SK-N-SH (cell line): ENCODE measurements around the gene SH2B3. TPM values are rescaled to one million over a fixed set of nuclear protein-coding genes. Genes with fewer than 3 reads are reported as not detected.

Experiments used
- CTCF ChIA-PET: fragments of 300-600, 350-600 bp; formaldehyde crosslinking; extraction: SDS; loops from one replicate; lab custom pipeline; 2021; lab: Yijun Ruan, JAX
- POLR2A ChIA-PET: fragments of 350-600 bp; sonication (Branson Sonifier 250); formaldehyde crosslinking; extraction: SDS; loops from one replicate; lab custom pipeline; 2020; ENCODE audit warnings: antibody characterized with exemption, inconsistent platforms; lab: Yijun Ruan, JAX
- DNase-seq: peaks from one replicate; pipeline ENCODE4 v3.0.0; 2012
- H2AFZ ChIP-seq: fragments of 200-600 bp; sonication (generic); 2 replicates; pipeline ENCODE4 v1.8.1; 2016; ENCODE audit warnings: antibody characterized with exemption, mild to moderate bottlenecking, low read depth
- H3F3A ChIP-seq: fragments of 200-600 bp; sonication (generic); replicated peaks from 2 replicates; pipeline ENCODE3; 2016; ENCODE audit warnings: antibody characterized with exemption, mild to moderate bottlenecking; ENCODE audit not compliant: insufficient read depth
- H3K27ac ChIP-seq, 2 experiments: fragments of 200-500 bp in 1 of 2; fragments of 200-600 bp in 1 of 2; sonication (Bioruptor generic) in 1 of 2; sonication (generic), shearing (Covaris generic) in 1 of 2; 2 replicates each; pipeline versions ENCODE4 v1.5.1 to v1.6.1; 2014 to 2016; ENCODE audit warnings: low read depth in 2 of 2, inconsistent platforms in 1 of 2, low read length in 1 of 2, mild to moderate bottlenecking in 1 of 2, mixed read lengths in 1 of 2
- H3K27me3 ChIP-seq: fragments of 200-600 bp; sonication (generic), shearing (Covaris generic); 2 replicates; pipeline ENCODE4 v1.6.1; 2016; ENCODE audit warnings: mixed run types; ENCODE audit not compliant: insufficient read depth
- H3K36me3 ChIP-seq, 2 experiments: fragments of 200-500 bp in 1 of 2; fragments of 200-600 bp in 1 of 2; sonication (Bioruptor generic) in 1 of 2; sonication (generic) in 1 of 2; replicated peaks in 1 of 2; 2 replicates each; pipeline versions ENCODE3 to v1.5.1; 2014 to 2016; ENCODE audit warnings: low read length in 1 of 2, mild to moderate bottlenecking in 1 of 2; ENCODE audit not compliant: insufficient read depth in 2 of 2, control insufficient read depth in 1 of 2
- H3K4me1 ChIP-seq, 2 experiments: fragments of 200-500 bp in 1 of 2; fragments of 200-600 bp in 1 of 2; sonication (Bioruptor generic) in 1 of 2; sonication (generic), shearing (Covaris generic) in 1 of 2; 2 replicates each; pipeline versions ENCODE4 v1.5.1 to v1.6.1; 2014 to 2016; ENCODE audit warnings: low read depth in 1 of 2, low read length in 1 of 2, mixed run types in 1 of 2; ENCODE audit not compliant: insufficient read depth in 2 of 2, control insufficient read depth in 1 of 2
- H3K4me2 ChIP-seq: fragments of 200-600 bp; sonication (generic), shearing (Covaris generic); 2 replicates; pipeline ENCODE4 v1.6.1; 2017; ENCODE audit warnings: mixed run types
- H3K4me3 ChIP-seq, 2 experiments: fragments of 200-500 bp in 1 of 2; fragments of 200-600 bp in 1 of 2; sonication (Bioruptor generic) in 1 of 2; sonication (generic), shearing (Covaris generic) in 1 of 2; 2 replicates each; pipeline versions ENCODE4 v1.5.1 to v1.8.1; 2014 to 2016; ENCODE audit warnings: low read depth in 2 of 2, inconsistent platforms in 1 of 2, low read length in 1 of 2, mild to moderate bottlenecking in 1 of 2, mixed read lengths in 1 of 2, moderate library complexity in 1 of 2
- H3K79me2 ChIP-seq: fragments of 200-600 bp; sonication (generic); 2 replicates; pipeline ENCODE4 v1.8.1; 2017; ENCODE audit warnings: mild to moderate bottlenecking; ENCODE audit not compliant: insufficient read depth
- H3K9ac ChIP-seq: fragments of 200-600 bp; sonication (generic); 2 replicates; pipeline ENCODE4 v1.6.1; 2017; ENCODE audit warnings: mixed run types
- H3K9me2 ChIP-seq: fragments of 200-600 bp; sonication (generic); 2 replicates; pipeline ENCODE4 v1.6.1; 2017; ENCODE audit warnings: mixed run types
- H3K9me3 ChIP-seq: fragments of 200-600 bp; sonication (generic); 2 replicates; pipeline ENCODE4 v1.6.1; 2017; ENCODE audit warnings: mixed run types, mild to moderate bottlenecking, moderate library complexity
- H4K20me1 ChIP-seq: fragments of 200-600 bp; sonication (generic); 2 replicates; pipeline ENCODE4 v1.6.1; 2017; ENCODE audit warnings: mild to moderate bottlenecking, mixed run types; ENCODE audit not compliant: insufficient read depth
- FOXM1 ChIP-seq: IDR thresholded peaks from 2 replicates; pipeline ENCODE4 v1.4.0; 2012; ENCODE audit warnings: low read depth, mild to moderate bottlenecking
- GABPA ChIP-seq: IDR thresholded peaks from 2 replicates; pipeline ENCODE4 v1.4.0; 2012; ENCODE audit warnings: low read depth, mild to moderate bottlenecking
- JUND ChIP-seq: IDR thresholded peaks from 2 replicates; pipeline ENCODE4 v1.4.0; 2012
- MEF2A ChIP-seq: IDR thresholded peaks from 2 replicates; pipeline ENCODE4 v1.4.0; 2012; ENCODE audit warnings: low read depth, borderline replicate concordance
- NFIC ChIP-seq: IDR thresholded peaks from 2 replicates; pipeline ENCODE4 v1.4.0; 2012; ENCODE audit warnings: borderline replicate concordance
- NRF1 ChIP-seq: IDR thresholded peaks from 2 replicates; pipeline ENCODE4 v1.6.1; 2012; ENCODE audit warnings: low read depth, mild to moderate bottlenecking, low read length
- POLR2AphosphoS5 ChIP-seq: IDR thresholded peaks from 2 replicates; pipeline ENCODE4 v1.6.1; 2012; ENCODE audit warnings: low read depth, low read length
- RAD21 ChIP-seq: IDR thresholded peaks from 2 replicates; pipeline ENCODE4 v1.6.1; 2012; ENCODE audit warnings: mild to moderate bottlenecking, low read length
- RCOR1 ChIP-seq: fragments of 150-350 bp; IDR thresholded peaks from 2 replicates; pipeline ENCODE4 v1.6.1; 2017; ENCODE audit warnings: antibody characterized with exemption, low read length
- RXRA ChIP-seq: IDR thresholded peaks from 2 replicates; pipeline ENCODE4 v1.4.0; 2012; ENCODE audit warnings: low read depth, mild to moderate bottlenecking, borderline replicate concordance
- SIN3A ChIP-seq: IDR thresholded peaks from 2 replicates; pipeline ENCODE4 v1.6.1; 2012; ENCODE audit warnings: low read depth, mild to moderate bottlenecking, low read length, moderate library complexity, borderline replicate concordance
- TCF12 ChIP-seq: IDR thresholded peaks from 2 replicates; pipeline ENCODE4 v1.4.0; 2012
- TEAD4 ChIP-seq: IDR thresholded peaks from 2 replicates; pipeline ENCODE4 v1.4.0; 2012; ENCODE audit warnings: mild to moderate bottlenecking, borderline replicate concordance; ENCODE audit not compliant: insufficient read depth
- YY1 ChIP-seq: IDR thresholded peaks from 2 replicates; pipeline ENCODE4 v1.4.0; 2012; ENCODE audit warnings: low read depth, mild to moderate bottlenecking
- WGBS: methylation state at CpG from one replicate; pipeline ENCODE4 v1.1.6; 2017; ENCODE audit warnings: low lambda C conversion rate; 5-methylcytosine and 5-hydroxymethylcytosine counted together
- polyA plus RNA-seq, 3 experiments: library from polyadenylated mRNA; depleted of rRNA; stranded (reverse); fragments of >200 nt; gene quantifications; 2 replicates each; pipeline ENCODE4 v1.2.3, GENCODE V29; 2012
- TF ChIP-seq, protein P1 (sequence below): IDR thresholded peaks from 2 replicates; pipeline ENCODE4 v1.4.0; 2012; ENCODE audit warnings: low read depth

The SH2B3 gene
- polyA plus RNA-seq, 1 of the 3 experiments (the other 2 are of a cell fraction) = 15.6 TPM

- Histone ChIP-seq H3K9ac (no peak overlapping the region), H2AFZ (no peak overlapping the region), H3K9me3 (no peaks in the 10 kb centered on the region), H3K79me2 (peaks cover 100% of the 10 kb centered on the region), H3K4me2 (peak overlapping the region; percentile 99), H3K36me3 (peaks cover 0 to 13% of the 10 kb centered on the region in 2 experiments), H3K4me3 (no peak overlapping the region), H3K9me2 (no peaks in the 10 kb centered on the region), H3K27me3 (no peaks in the 10 kb centered on the region), H3K27ac (peak overlapping the region; percentile 19 to 87; a peak in 3 of 4 replicates), H3F3A (peaks cover 51% of the 10 kb centered on the region), H3K4me1 (peaks cover 49 to 71% of the 10 kb centered on the region in 2 experiments; a peak in 3 of 4 replicates), H4K20me1 (peaks cover 36% of the 10 kb centered on the region)
- POLR2A ChIA-PET = interaction anchor here (1.2 kb wide), 1 partner anchor 16 kb away, joined by 3 read pairs; no protein-coding TSS in a partner anchor
- TF ChIP-seq JUND (no peak), POLR2AphosphoS5 (no peak), TCF12 (no peak), RCOR1 (no peak), NRF1 (no peak), GABPA (no peak), TEAD4 (no peak)
- TF ChIP-seq, protein P1, sequence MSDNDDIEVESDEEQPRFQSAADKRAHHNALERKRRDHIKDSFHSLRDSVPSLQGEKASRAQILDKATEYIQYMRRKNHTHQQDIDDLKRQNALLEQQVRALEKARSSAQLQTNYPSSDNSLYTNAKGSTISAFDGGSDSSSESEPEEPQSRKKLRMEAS = no peak
- WGBS = 70% methylated on average over 11 of the region's 15 CpGs
- DNase-seq = peak; percentile 41
- CTCF ChIA-PET = interaction anchor here (0.5 to 8.8 kb wide), 10 partner anchors 13 to 262 kb away, joined by 3 to 98 read pairs (median 3); no protein-coding TSS in a partner anchor
Observed at GRCh38 chr12:111412007-111412829, 6.5 kb downstream of the SH2B3 start.

DNA sequence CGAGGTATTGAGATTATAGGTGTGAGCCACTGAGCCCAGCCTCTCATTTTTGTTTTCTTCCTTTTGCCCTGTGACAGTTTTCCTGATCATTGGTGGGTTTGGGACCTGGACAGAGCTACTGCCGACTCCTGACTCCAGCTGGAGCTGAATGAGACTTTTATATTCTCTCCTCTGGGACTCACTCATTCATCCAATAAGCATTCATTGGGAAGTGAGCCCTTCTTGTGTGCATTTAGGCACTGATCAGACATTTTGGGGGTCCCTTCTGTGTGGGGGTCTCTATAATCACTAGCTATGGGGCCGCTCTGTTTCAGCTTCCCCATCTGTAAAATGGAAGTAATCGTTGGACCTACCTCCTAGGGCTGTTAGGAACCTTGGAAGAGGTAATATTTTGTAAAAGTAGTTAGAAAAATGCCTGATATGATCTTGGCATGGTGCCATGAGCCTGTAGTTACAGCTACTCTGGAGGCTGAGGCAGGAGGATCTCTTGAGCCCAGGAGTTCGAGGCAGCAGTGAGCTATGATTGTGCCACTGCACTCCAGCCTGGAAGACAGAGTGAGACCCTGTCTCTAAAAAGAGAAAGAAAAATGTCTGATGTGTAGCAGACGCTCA is 7.2 kb downstream of the SH2B3 start:
- no peak for DNase-seq
- no peak for TF ChIP-seq YY1
- TF ChIP-seq SIN3A = no peak
- no peak for TF ChIP-seq POLR2AphosphoS5
- TF ChIP-seq RAD21 = no peak
- peak; percentile 66 for TF ChIP-seq NFIC
- TF ChIP-seq RXRA = no peak
- no peak for TF ChIP-seq MEF2A
- no peak for TF ChIP-seq FOXM1
- TF ChIP-seq, all 33 proteins: peak for 1
- H2AFZ ChIP-seq = no peak overlapping the region
- no peaks in the 10 kb centered on the region for H3K9me2 ChIP-seq
- H3K9me3 ChIP-seq = no peaks in the 10 kb centered on the region
- ChIA-PET CTCF (interaction anchor here (0.6 to 8.8 kb wide), 9 partner anchors 12 to 261 kb away, joined by 3 to 98 read pairs (median 3); no protein-coding TSS in a partner anchor), POLR2A (interaction anchor here (1.2 kb wide), 1 partner anchor 15 kb away, joined by 3 read pairs; no protein-coding TSS in a partner anchor)
- H3K9ac ChIP-seq = no peak overlapping the region
- peaks cover 100% of the 10 kb centered on the region for H3K79me2 ChIP-seq
- WGBS = 73% methylated on average over 6 of the region's 6 CpGs
- peaks cover 51% of the 10 kb centered on the region for H3F3A ChIP-seq
- peaks cover 0 to 13% of the 10 kb centered on the region in 2 experiments for H3K36me3 ChIP-seq
- H3K27ac ChIP-seq = peak overlapping the region in 1 of 2 experiments; percentile 87; a peak in 2 of 4 replicates
- H4K20me1 ChIP-seq = peaks cover 40% of the 10 kb centered on the region
- H3K4me2 ChIP-seq = peak overlapping the region; percentile 99
- H3K27me3 ChIP-seq = no peaks in the 10 kb centered on the region
- no peak overlapping the region for H3K4me3 ChIP-seq
- H3K4me1 ChIP-seq = peaks cover 43 to 70% of the 10 kb centered on the region in 2 experiments; a peak in 3 of 4 replicates
